HepG2 (cell line): ENCODE data around the gene ELK1. TPM values are rescaled to one million over a fixed set of nuclear protein-coding genes. Genes with fewer than 3 reads are reported as not detected.

Source experiments
- GABPA ChIP-seq, 2 experiments: IDR thresholded peaks; 2 replicates each; pipeline ENCODE4 v1.6.1; 2011 to 2016; ENCODE audit warnings: low read depth in 2 of 2, low read length in 1 of 2, missing biosample characterization in 1 of 2, missing genetic modification characterization in 1 of 2
- GABPB1 ChIP-seq: IDR thresholded peaks from 2 replicates; pipeline ENCODE4 v1.6.1; 2016; ENCODE audit warnings: mild to moderate bottlenecking, missing genetic modification reagents, moderate library complexity, missing compliant biosample characterization
- SMAD1 ChIP-seq: sonication (generic); formaldehyde crosslinking; IDR thresholded peaks from 2 replicates; pipeline ENCODE4 v1.4.0; 2020; ENCODE audit warnings: missing genetic modification reagents, low read depth, mild to moderate bottlenecking, borderline replicate concordance
- TFE3 ChIP-seq: IDR thresholded peaks from 2 replicates; pipeline ENCODE4 v1.6.1; 2016
- ZFP82 ChIP-seq: sonication (generic); formaldehyde crosslinking; IDR thresholded peaks from 2 replicates; pipeline ENCODE4 v1.5.1; 2020; ENCODE audit warnings: mild to moderate bottlenecking, missing genetic modification reagents, borderline replicate concordance
- ZKSCAN5 ChIP-seq: sonication (generic); formaldehyde crosslinking; IDR thresholded peaks from 2 replicates; pipeline ENCODE4 v1.5.1; 2020; ENCODE audit warnings: mild to moderate bottlenecking, missing genetic modification reagents
- ZNF547 ChIP-seq: sonication (generic); formaldehyde crosslinking; IDR thresholded peaks from 2 replicates; pipeline ENCODE4 v1.5.1; 2020; ENCODE audit warnings: mild to moderate bottlenecking, missing genetic modification reagents
- ZNF589 ChIP-seq: sonication (generic); formaldehyde crosslinking; conservative IDR thresholded peaks from 2 replicates; pipeline ENCODE4 v1.8.0; 2022; ENCODE audit warnings: mild to moderate bottlenecking, moderate library complexity, missing genetic modification reagents
- ZSCAN12 ChIP-seq: sonication (generic); formaldehyde crosslinking; IDR thresholded peaks from 2 replicates; pipeline ENCODE4 v1.9.0; 2021; ENCODE audit warnings: mild to moderate bottlenecking, missing genetic modification reagents
- polyA plus RNA-seq, 8 experiments: library from polyadenylated mRNA; depleted of rRNA in 3 of 8; stranded (reverse) in 7 of 8; unstranded in 1 of 8; fragments of >200 nt; fragmentation: Illumina TruSeq in 4 of 8; extraction: Trizol in 4 of 8; gene quantifications; 2 replicates each; pipeline versions ENCODE4 v1.2.1 to v1.2.3, GENCODE V29; 2011 to 2016; ENCODE audit warnings: low read depth in 4 of 8, missing spikeins in 1 of 8, mixed read lengths in 1 of 8; ENCODE audit not compliant: insufficient read depth in 1 of 8
- total RNA-seq, 5 experiments: library from RNA; depleted of rRNA; stranded (reverse); fragments of >200 nt; fragmentation: Illumina TruSeq; extraction: Trizol; gene quantifications; 2 replicates each; pipeline ENCODE4 v1.2.3, GENCODE V29; 2016; ENCODE audit warnings: low read depth in 1 of 5
- TF ChIP-seq, protein P1 (sequence below), 2 experiments: sonication (generic) in 1 of 2; formaldehyde crosslinking in 1 of 2; IDR thresholded peaks; 2 replicates each; pipeline versions ENCODE4 v1.5.1 to v1.6.1; 2011 to 2020; ENCODE audit warnings: borderline replicate concordance in 1 of 2, low read depth in 1 of 2, low read length in 1 of 2, mild to moderate bottlenecking in 1 of 2, missing genetic modification reagents in 1 of 2, moderate library complexity in 1 of 2
- TF ChIP-seq, protein P2 (sequence below): IDR thresholded peaks from 2 replicates; pipeline ENCODE4 v1.6.1; 2016; ENCODE audit warnings: missing compliant biosample characterization, missing genetic modification reagents, borderline replicate concordance

ELK1 gene
- total and polyA plus RNA-seq, 2 of the 13 experiments (the other 11 are each of a cell fraction or from before 2014, with no cell fraction given) = 4.3 to 7.2 TPM

DNA sequence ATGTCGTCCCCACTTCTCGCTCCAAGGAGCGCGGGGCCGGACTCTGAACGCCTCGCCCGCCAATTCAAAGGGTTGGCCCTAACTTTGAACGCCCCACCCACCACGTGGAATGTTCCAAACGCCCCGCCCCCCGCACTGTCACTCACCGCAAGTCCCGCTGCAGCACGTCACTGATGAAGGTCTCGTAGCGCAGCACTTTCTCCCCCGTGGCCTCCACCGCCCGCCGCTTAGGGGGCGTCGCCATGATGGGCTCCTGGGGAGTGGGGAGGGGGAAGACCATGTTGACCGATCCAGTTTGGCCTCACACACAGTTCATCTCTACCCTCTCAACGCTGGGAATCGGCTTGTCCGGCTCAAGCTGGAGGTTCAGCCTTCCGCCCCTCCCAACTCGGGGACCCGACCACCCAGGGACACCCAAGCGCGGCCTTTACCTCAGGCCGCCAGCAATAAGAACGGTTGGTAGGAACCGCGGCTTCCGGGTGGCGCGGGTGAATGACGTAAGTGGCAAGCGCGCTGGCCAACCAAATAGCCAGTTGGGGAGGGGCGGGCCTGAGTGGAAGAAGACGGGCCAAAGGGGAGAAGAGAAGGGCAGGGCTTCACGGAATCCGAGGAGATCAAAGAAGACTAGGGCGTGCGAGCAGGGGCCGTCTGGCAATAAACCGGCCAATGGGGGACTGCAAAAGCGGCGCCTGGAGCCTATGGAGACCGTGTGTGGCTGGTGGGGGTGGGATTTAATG is 8.5 kb upstream of the ELK1 start, which contains the start of gene UXT (continued):
- TF ChIP-seq, protein P1, sequence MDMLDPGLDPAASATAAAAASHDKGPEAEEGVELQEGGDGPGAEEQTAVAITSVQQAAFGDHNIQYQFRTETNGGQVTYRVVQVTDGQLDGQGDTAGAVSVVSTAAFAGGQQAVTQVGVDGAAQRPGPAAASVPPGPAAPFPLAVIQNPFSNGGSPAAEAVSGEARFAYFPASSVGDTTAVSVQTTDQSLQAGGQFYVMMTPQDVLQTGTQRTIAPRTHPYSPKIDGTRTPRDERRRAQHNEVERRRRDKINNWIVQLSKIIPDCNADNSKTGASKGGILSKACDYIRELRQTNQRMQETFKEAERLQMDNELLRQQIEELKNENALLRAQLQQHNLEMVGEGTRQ (IDR thresholded peaks at IDR 0.05; ENCODE audit: low read depth, low read length) = no peak
- TF ChIP-seq, protein P1 (CRISPR knock-in tag; IDR thresholded peaks at IDR 0.05; ENCODE audit: borderline replicate concordance) = no peak; the same call in 1 of the 2 replicates
- TF ChIP-seq SMAD1 (CRISPR knock-in tag) (no peak), ZKSCAN5 (CRISPR knock-in tag) (no peak), GABPA (IDR thresholded peaks at IDR 0.05; ENCODE audit: low read depth, low read length) (peak; percentile 11; the same call in 1 of the 2 replicates), GABPA (CRISPR knock-in tag; IDR thresholded peaks at IDR 0.05; ENCODE audit: low read depth) (peak; percentile 70), ZNF547 (CRISPR knock-in tag) (peak; percentile 55; the same call in 1 of the 2 replicates), ZSCAN12 (no peak), ZFP82 (CRISPR knock-in tag) (0 out of 2 replicates have a peak, but pooled peaks have one; percentile 39), ZNF589 (CRISPR knock-in tag) (0 out of 2 replicates have a peak, but pooled peaks have one; percentile 59), GABPB1 (CRISPR knock-in tag) (peak; percentile 89), TFE3 (CRISPR knock-in tag) (0 out of 2 replicates have a peak, but pooled peaks have one; percentile 4)
- TF ChIP-seq, protein P2, sequence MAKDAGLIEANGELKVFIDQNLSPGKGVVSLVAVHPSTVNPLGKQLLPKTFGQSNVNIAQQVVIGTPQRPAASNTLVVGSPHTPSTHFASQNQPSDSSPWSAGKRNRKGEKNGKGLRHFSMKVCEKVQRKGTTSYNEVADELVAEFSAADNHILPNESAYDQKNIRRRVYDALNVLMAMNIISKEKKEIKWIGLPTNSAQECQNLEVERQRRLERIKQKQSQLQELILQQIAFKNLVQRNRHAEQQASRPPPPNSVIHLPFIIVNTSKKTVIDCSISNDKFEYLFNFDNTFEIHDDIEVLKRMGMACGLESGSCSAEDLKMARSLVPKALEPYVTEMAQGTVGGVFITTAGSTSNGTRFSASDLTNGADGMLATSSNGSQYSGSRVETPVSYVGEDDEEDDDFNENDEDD = peak; percentile 87
